Sigmoid colon (tissue), 4 donors: ENCODE measurements around the gene MAGED2.

Experiments used
- CTCF ChIP-seq, 4 experiments: fragments of 450-650 bp in 3 of 4; fragments of 200-600 bp in 1 of 4; IDR thresholded peaks; one replicate each; pipeline ENCODE4 v1.5.1; 2016 to 2019; ENCODE audit warnings: antibody characterized with exemption in 4 of 4, mild to moderate bottlenecking in 3 of 4, moderate library complexity in 2 of 4
- EP300 ChIP-seq, 4 donors: sonication (generic); formaldehyde crosslinking; IDR thresholded peaks; one replicate each; pipeline ENCODE4 v1.6.1; 2017; ENCODE audit warnings: antibody characterized with exemption in 4 of 4
- POLR2A ChIP-seq, 2 donors: fragments of 450-650 bp; IDR thresholded peaks; one replicate each; pipeline ENCODE4 v1.6.1; 2016; ENCODE audit warnings: antibody characterized with exemption in 2 of 2, mild to moderate bottlenecking in 2 of 2, moderate library complexity in 2 of 2
- POLR2AphosphoS5 ChIP-seq, 4 donors: sonication (generic); formaldehyde crosslinking; IDR thresholded peaks; one replicate each; pipeline ENCODE4 v1.6.1; 2017; ENCODE audit warnings: antibody characterized with exemption in 4 of 4

GRCh38 chrX:54799046-54799445 lies 8.5 kb upstream of the MAGED2 start:
- no peak for TF ChIP-seq CTCF (IDR thresholded peaks at IDR 0.05)
- TF ChIP-seq POLR2AphosphoS5 (IDR thresholded peaks at IDR 0.05): no peak
- no peak for TF ChIP-seq POLR2A (IDR thresholded peaks at IDR 0.05)
- TF ChIP-seq EP300 (IDR thresholded peaks at IDR 0.05): no peak
